Activated CD4-positive, alpha-beta memory T cell treated with anti-CD3 and anti-CD28 coated beads for 36 hours (primary cell): ENCODE data around the gene CHERP. TPM values are rescaled to one million over a fixed set of nuclear protein-coding genes. Genes with fewer than 3 reads are reported as not detected.
A peak's percentile ranks its signal among the peaks of the same experiment; 100 is the strongest.
"Not testable (repeated sequence)": the region's sequence is repeated elsewhere in the genome, so short reads cannot be mapped to it uniquely, and the experiment has no call there.

Experiments
- CTCF ChIA-PET: fragments of 350-600 bp; sonication (Branson Sonifier 250); formaldehyde crosslinking; loops from one replicate; lab custom pipeline; 2021; ENCODE audit warnings: antibody characterized with exemption, inconsistent platforms; lab: Charles Lee
- POLR2A ChIA-PET: fragments of 350-600 bp; sonication (Branson Sonifier 250); formaldehyde crosslinking; loops from one replicate; lab custom pipeline; 2021; ENCODE audit warnings: antibody characterized with exemption; lab: Charles Lee
- DNase-seq: peaks from one replicate; pipeline ENCODE4 v3.0.0-alpha.2; 2020
- H3K27ac Mint-ChIP-seq: one replicate; pipeline ENCODE4 v1.8.0; 2021; ENCODE audit warnings: mixed read lengths
- H3K27me3 Mint-ChIP-seq: one replicate; pipeline ENCODE4 v1.8.0; 2021; ENCODE audit warnings: mixed read lengths
- H3K36me3 Mint-ChIP-seq: one replicate; pipeline ENCODE4 v1.8.0; 2021; ENCODE audit warnings: mixed read lengths
- H3K4me1 Mint-ChIP-seq: one replicate; pipeline ENCODE4 v1.8.0; 2021; ENCODE audit warnings: low read depth, mixed read lengths
- H3K4me3 Mint-ChIP-seq: one replicate; pipeline ENCODE4 v1.8.0; 2021; ENCODE audit warnings: mild to moderate bottlenecking, mixed read lengths
- H3K9me3 Mint-ChIP-seq: one replicate; pipeline ENCODE4 v1.8.0; 2021; ENCODE audit warnings: mixed read lengths
- intact Hi-C: fragments of 100-400 bp; cut with micrococcal nuclease; formaldehyde crosslinking; loops from one replicate; pipeline ENCODE4 v1.15.1; 2023
- total RNA-seq, 2 experiments: library from RNA; stranded (reverse); gene quantifications; one replicate each; pipeline ENCODE4 v1.2.3, GENCODE V29; 2021

Gene CHERP
- total RNA-seq, 2 experiments from 2014 or later, result 50.8 TPM

DNA sequence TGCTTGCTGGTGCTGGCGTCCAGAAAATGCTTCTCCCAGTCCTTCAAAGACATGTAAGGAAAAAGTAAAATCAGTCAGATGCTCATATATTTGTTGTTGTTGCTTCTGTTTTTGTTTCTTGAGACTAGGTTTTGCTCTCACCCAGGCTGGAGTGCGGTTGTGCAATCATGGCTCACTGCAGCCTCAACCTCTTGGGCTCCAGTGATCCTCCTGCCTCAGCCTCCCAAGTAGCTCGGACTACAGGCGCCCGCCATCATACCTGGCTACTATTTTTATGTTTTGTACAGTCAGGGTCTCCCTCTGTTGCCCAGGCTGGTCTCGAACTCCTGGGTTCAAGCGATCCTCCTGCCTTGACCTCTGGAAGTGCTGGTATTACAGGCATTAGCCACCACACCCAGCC is 59.5 kb downstream of the CHERP start:
- H3K9me3 Mint-ChIP-seq, result no peaks in the 10 kb centered on the region
- H3K27ac Mint-ChIP-seq, result no peak overlapping the region
- H3K36me3 Mint-ChIP-seq, result no peaks in the 10 kb centered on the region
- no peak overlapping the region for H3K4me3 Mint-ChIP-seq
- no peaks in the 10 kb centered on the region for H3K27me3 Mint-ChIP-seq
- CTCF ChIA-PET, result no interaction called here
- no peak for DNase-seq
- no peaks in the 10 kb centered on the region for H3K4me1 Mint-ChIP-seq
- intact Hi-C loops, result no loop called here
- POLR2A ChIA-PET, result no interaction called here

DNA sequence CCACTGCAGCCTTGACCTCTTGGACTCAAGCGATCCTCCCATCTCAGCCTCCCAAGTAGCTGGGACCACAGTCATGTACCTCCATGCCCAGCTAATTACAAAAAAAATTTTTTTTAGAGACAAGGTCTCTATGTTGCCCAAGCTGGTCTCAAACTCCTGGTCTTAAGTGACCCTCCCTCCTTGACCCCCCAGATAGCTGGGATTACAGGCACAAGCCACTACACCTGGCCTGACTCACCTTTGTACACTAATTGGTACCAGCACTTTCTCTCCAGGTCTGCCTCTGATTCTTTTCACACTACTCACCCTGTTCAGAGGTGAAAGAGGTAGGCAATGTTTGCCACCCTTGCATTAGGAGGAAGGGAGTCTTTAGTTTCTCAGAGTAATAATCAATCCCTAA is 64.9 kb downstream of the CHERP start:
- Mint-ChIP-seq H3K27ac (no peak overlapping the region), H3K4me3 (no peak overlapping the region), H3K4me1 (no peaks in the 10 kb centered on the region), H3K36me3 (peaks cover 1% of the 10 kb centered on the region), H3K9me3 (no peaks in the 10 kb centered on the region), H3K27me3 (no peaks in the 10 kb centered on the region)
- ChIA-PET POLR2A (interaction anchor here (1.2 kb wide), 1 partner anchor 25 kb away, joined by 3 read pairs; no protein-coding TSS in a partner anchor), CTCF (no interaction called here)
- intact Hi-C loops, result no loop called here
- DNase-seq, result no peak

DNA sequence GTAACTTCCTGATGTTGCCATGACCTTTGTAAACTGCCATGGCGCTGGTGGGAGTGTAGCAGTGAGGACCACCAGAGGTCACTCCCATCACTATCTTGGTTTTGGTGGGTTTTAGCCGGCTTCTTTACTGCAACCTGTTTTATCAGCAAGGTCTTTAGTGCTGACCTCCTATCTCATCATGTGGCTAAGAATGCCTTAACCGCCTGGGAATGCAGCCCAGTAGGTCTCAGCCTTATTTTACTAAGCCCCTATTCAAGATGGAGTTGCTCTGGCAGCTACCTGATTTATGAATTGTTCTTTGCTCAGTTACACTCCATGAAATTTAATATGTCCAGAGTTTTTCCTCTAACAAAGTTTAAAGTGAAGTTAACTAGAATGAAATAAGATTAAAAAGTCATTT is 65.8 kb downstream of the CHERP start:
- H3K27ac Mint-ChIP-seq, result no peak overlapping the region
- H3K27me3 Mint-ChIP-seq, result no peaks in the 10 kb centered on the region
- ChIA-PET CTCF (interaction anchor here (0.6 kb wide), 1 partner anchor 71 kb away, joined by 3 read pairs; no protein-coding TSS in a partner anchor), POLR2A (no interaction called here)
- DNase-seq, result no peak
- H3K4me1 Mint-ChIP-seq, result no peaks in the 10 kb centered on the region
- H3K9me3 Mint-ChIP-seq, result no peaks in the 10 kb centered on the region
- intact Hi-C loops, result no loop called here
- H3K36me3 Mint-ChIP-seq, result peaks cover 1% of the 10 kb centered on the region
- no peak overlapping the region for H3K4me3 Mint-ChIP-seq

DNA sequence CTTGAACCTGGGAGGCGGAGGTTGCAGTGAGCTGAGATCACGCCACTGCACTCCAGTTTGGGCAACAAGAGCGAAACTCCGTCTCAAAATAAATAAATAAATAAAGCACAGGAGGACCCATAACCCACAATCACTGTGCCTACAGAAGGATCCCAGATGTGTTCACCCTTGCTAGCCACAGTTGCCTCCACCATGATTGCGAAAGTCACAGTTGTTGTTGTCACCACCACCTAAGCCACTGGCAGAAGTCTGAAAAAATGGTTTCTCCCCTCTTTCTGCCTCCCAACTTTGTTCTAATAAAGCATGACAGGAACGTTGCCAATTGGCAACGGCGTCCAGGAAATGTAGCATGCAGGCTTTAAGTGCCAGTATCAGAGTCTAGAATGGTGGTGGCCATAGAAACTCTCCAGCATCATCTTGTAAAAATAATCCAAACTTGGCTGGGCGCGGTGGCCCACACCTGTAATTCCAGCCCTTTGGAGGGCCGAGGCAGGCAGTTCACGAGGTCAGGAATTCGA is 68.3 kb downstream of the CHERP start:
- no peak overlapping the region for H3K27ac Mint-ChIP-seq
- peaks cover 19% of the 10 kb centered on the region for H3K4me1 Mint-ChIP-seq
- POLR2A ChIA-PET, result no interaction called here
- CTCF ChIA-PET, result no interaction called here
- peaks cover 1% of the 10 kb centered on the region for H3K36me3 Mint-ChIP-seq
- H3K9me3 Mint-ChIP-seq, result no peaks in the 10 kb centered on the region
- intact Hi-C loops, result loop anchor here (2.0 kb wide), 1 partner anchor 23 kb away; the partner anchor contains the start of genes C19orf44 and CALR3
- no peaks in the 10 kb centered on the region for H3K27me3 Mint-ChIP-seq
- DNase-seq, result no peak
- H3K4me3 Mint-ChIP-seq, result no peak overlapping the region

GRCh38 chr19:16472992-16473391 is 69.2 kb downstream of the CHERP start:
- no peak for DNase-seq
- Mint-ChIP-seq H3K4me3 (no peak overlapping the region), H3K4me1 (peaks cover 22% of the 10 kb centered on the region), H3K36me3 (peaks cover 1% of the 10 kb centered on the region), H3K27me3 (no peaks in the 10 kb centered on the region), H3K27ac (no peak overlapping the region), H3K9me3 (no peaks in the 10 kb centered on the region)
- ChIA-PET POLR2A (no interaction called here), CTCF (no interaction called here)
- intact Hi-C loops, result loop anchor here (1.0 to 2.0 kb wide), 2 partner anchors 24 to 155 kb away; partner anchors contain the start of genes C19orf44, CALR3 and MED26

DNA sequence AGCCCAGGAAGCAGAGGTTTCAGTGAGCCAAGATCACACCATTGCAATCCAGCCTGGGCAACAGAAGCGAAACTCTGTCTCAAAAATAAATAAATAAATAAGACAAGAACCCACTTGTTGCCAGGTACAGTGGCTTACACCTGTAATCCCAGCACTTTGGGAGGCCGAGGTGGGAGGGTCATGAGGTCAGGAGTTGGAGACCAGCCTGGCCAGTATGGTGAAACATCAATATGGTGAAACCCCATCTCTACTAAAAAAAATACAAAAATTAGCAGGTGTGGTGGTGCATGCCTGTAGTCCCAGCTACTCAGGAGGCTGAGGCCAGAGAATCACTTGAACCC is 69.7 kb downstream of the CHERP start:
- CTCF ChIA-PET, DNase-seq, POLR2A ChIA-PET, H3K27ac Mint-ChIP-seq, H3K27me3 Mint-ChIP-seq, H3K36me3 Mint-ChIP-seq, H3K9me3 Mint-ChIP-seq: not testable (repeated sequence)
- Mint-ChIP-seq H3K4me1 (peaks cover 26% of the 10 kb centered on the region), H3K4me3 (peak overlapping the region; percentile 76)
- intact Hi-C loops, result loop anchor here (1.0 to 2.0 kb wide), 2 partner anchors 24 to 156 kb away; partner anchors contain the start of genes C19orf44, CALR3 and MED26

GRCh38 chr19:16470911-16471811 is 71.1 kb downstream of the CHERP start:
- CTCF ChIA-PET, result interaction anchor here (0.6 kb wide), 1 partner anchor 78 kb away, joined by 3 read pairs; no protein-coding TSS in a partner anchor
- intact Hi-C loops, result no loop called here

DNA sequence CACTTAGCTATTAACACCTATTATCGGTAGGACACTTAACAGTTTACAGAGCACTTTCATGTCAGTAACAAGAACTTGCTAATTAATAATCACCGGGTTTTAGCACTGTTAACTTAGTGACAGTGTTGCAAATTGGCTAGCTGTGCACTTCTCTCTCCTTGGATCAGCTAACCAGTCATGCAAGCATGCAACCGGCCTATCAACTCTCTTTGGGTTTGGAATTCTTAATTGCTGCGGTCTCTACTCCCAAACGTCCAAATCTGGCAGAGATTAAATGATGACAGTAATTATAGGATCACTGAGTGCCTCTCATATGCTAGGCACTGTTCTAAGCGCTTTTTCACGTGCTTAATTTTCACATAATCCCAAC is 71.7 kb downstream of the CHERP start:
- H3K4me1 Mint-ChIP-seq, result peaks cover 36% of the 10 kb centered on the region
- POLR2A ChIA-PET, result interaction anchor here (1.3 kb wide), 1 partner anchor 713 kb away, joined by 3 read pairs; no protein-coding TSS in a partner anchor
- H3K4me3 Mint-ChIP-seq, result peak overlapping the region; percentile 87
- DNase-seq, result no peak
- CTCF ChIA-PET, result interaction anchor here (0.6 kb wide), 1 partner anchor 79 kb away, joined by 3 read pairs; no protein-coding TSS in a partner anchor
- intact Hi-C loops, result no loop called here
- H3K27ac Mint-ChIP-seq, result no peak overlapping the region
- no peaks in the 10 kb centered on the region for H3K9me3 Mint-ChIP-seq
- H3K27me3 Mint-ChIP-seq, result no peaks in the 10 kb centered on the region
- peaks cover 1% of the 10 kb centered on the region for H3K36me3 Mint-ChIP-seq

More at GRCh38 chr19:16470911-16471811, 71.1 kb downstream of the CHERP start:
- peak; percentile 55 for DNase-seq
- Mint-ChIP-seq H3K9me3 (no peaks in the 10 kb centered on the region), H3K4me3 (peak overlapping the region; percentile 87), H3K27me3 (no peaks in the 10 kb centered on the region), H3K27ac (peak overlapping the region; percentile 45), H3K4me1 (peaks cover 34% of the 10 kb centered on the region), H3K36me3 (peaks cover 1% of the 10 kb centered on the region)
- POLR2A ChIA-PET, result interaction anchor here (1.3 kb wide), 1 partner anchor 713 kb away, joined by 3 read pairs; no protein-coding TSS in a partner anchor

Other genes with a start within 250 kb of the CHERP start
- gene KLF2, start 217.6 kb downstream of the CHERP start, total RNA-seq, result 1 to 10 TPM; 1.7 TPM
- 10 to 100 TPM; 25.9 to 27.3 TPM for gene EPS15L1, start 70.5 kb downstream of the CHERP start, total RNA-seq
- not detected for gene CALR3, start 46.3 kb downstream of the CHERP start, total RNA-seq
- gene C19orf44, start 46.0 kb downstream of the CHERP start, total RNA-seq, result 1 to 10 TPM; 2.2 to 2.6 TPM
- gene SLC35E1, start 30.0 kb upstream of the CHERP start, total RNA-seq, result 10 to 100 TPM; 42.0 to 46.0 TPM
- 10 to 100 TPM; 12.0 to 14.5 TPM for gene MED26, start 85.8 kb upstream of the CHERP start, total RNA-seq
- gene SMIM7, start 117.7 kb upstream of the CHERP start, total RNA-seq, result 10 to 100 TPM; 50.5 to 50.9 TPM
- gene TMEM38A, start 118.7 kb upstream of the CHERP start, total RNA-seq, result under 1 TPM; 0.58 to 0.76 TPM
- not detected for gene NWD1, start 177.4 kb upstream of the CHERP start, total RNA-seq